ENCODE data around the gene LGALS3BP.
"Not testable (repeated sequence)": the region's sequence is repeated elsewhere in the genome, so short reads cannot be mapped to it uniquely, and the experiment has no call there.

Gene LGALS3BP

GRCh38 chr17:79024901-79025737 lies 45.4 kb upstream of the LGALS3BP start:
- TF ChIP-seq CTCF (IDR thresholded peaks at IDR 0.05; ENCODE audit: low read depth, low read length, missing control alignments): no peak
- no peak overlapping the region for H3K27ac ChIP-seq
- DNase-seq: no peak
- H3K4me3 ChIP-seq (ENCODE audit: low read depth, low read length): peak overlapping the region; percentile 61
- in situ Hi-C loops (cut with HindIII; ENCODE audit: low pct_ligation_motif_present, low sequenced_read_pairs): no loop called here
- H3K36me3 ChIP-seq (replicated peaks): no peaks in the 10 kb centered on the region
- H3K27me3 ChIP-seq (replicated peaks): peaks cover 15% of the 10 kb centered on the region

GRCh38 chr17:79023886-79024771 lies 44.4 kb upstream of the LGALS3BP start, which contains the start of gene C1QTNF1:
C1QTNF1 (plus strand) TSS chr17:79024169; CDS start chr17:79043969, 19,800 bp downstream.
- no peak within 1 kb of the TSS for H3K27ac ChIP-seq
- in situ Hi-C loops (cut with HindIII; ENCODE audit: low pct_ligation_motif_present, low sequenced_read_pairs): no loop called here
- H3K27me3 ChIP-seq (replicated peaks): peaks cover 19% of the 10 kb centered on the region
- no peak for TF ChIP-seq CTCF (IDR thresholded peaks at IDR 0.05; ENCODE audit: low read depth, low read length, missing control alignments)
- H3K4me3 ChIP-seq (ENCODE audit: low read depth, low read length): peak within 1 kb of the TSS; percentile 61
- H3K36me3 ChIP-seq (replicated peaks): no peaks in the 10 kb centered on the region
- DNase-seq: no peak

- Histone ChIP-seq H3K27me3 (replicated peaks) (peaks cover 16% of the 10 kb centered on the region), H3K36me3 (replicated peaks) (no peaks in the 10 kb centered on the region), H3K27ac (no peak overlapping the region), H3K4me3 (ENCODE audit: low read depth, low read length) (no peak overlapping the region)
- no peak for DNase-seq
- no peak for TF ChIP-seq CTCF (IDR thresholded peaks at IDR 0.05; ENCODE audit: low read depth, low read length, missing control alignments)
- in situ Hi-C loops (cut with HindIII; ENCODE audit: low pct_ligation_motif_present, low sequenced_read_pairs): no loop called here
Observed at GRCh38 chr17:79023180-79023705, 43.5 kb upstream of the LGALS3BP start.

- no peak overlapping the region for H3K4me3 ChIP-seq (ENCODE audit: low read depth, low read length)
- H3K27ac ChIP-seq: no peak overlapping the region
- no peak for TF ChIP-seq CTCF (IDR thresholded peaks at IDR 0.05; ENCODE audit: low read depth, low read length, missing control alignments)
- DNase-seq: no peak
- peaks cover 13% of the 10 kb centered on the region for H3K27me3 ChIP-seq (replicated peaks)
- in situ Hi-C loops (cut with HindIII; ENCODE audit: low pct_ligation_motif_present, low sequenced_read_pairs): no loop called here
- no peaks in the 10 kb centered on the region for H3K36me3 ChIP-seq (replicated peaks)
Observed at GRCh38 chr17:79022507-79022991, 42.8 kb upstream of the LGALS3BP start.

GRCh38 chr17:79021929-79022328 lies 42.2 kb upstream of the LGALS3BP start:
- in situ Hi-C loops (cut with HindIII; ENCODE audit: low pct_ligation_motif_present, low sequenced_read_pairs); H3K27ac ChIP-seq; H3K36me3 ChIP-seq (replicated peaks); H3K4me3 ChIP-seq (ENCODE audit: low read depth, low read length); DNase-seq: not testable (repeated sequence)
- peaks cover 13% of the 10 kb centered on the region for H3K27me3 ChIP-seq (replicated peaks)
